ENCODE results near the gene RASGEF1B.

GRCh38 chr4:81431971-81432370 is 39.7 kb downstream of the RASGEF1B start:
- TF ChIP-seq CTCF (IDR thresholded peaks at IDR 0.05) (no peak), POLR2A (IDR thresholded peaks at IDR 0.05) (no peak)

All from thyroid gland (tissue), 4 donors.